Right lobe of liver (tissue), 6 donors: ENCODE results near the gene NDUFS6. TPM values are rescaled to one million over a fixed set of nuclear protein-coding genes. Genes with fewer than 3 reads are reported as not detected.

Experiments used
- ATAC-seq, 4 donors: fragments of 200-7000 bp; cut with Tn5 transposase; one replicate each; pipeline ENCODE4 v1.9.1; 2020; ENCODE audit warnings: mild to moderate bottlenecking in 4 of 4, moderate library complexity in 4 of 4
- DNase-seq, 3 donors: peaks; one replicate each; pipeline ENCODE4 v3.0.0-alpha.2; 2020
- H3K27ac ChIP-seq, 3 donors: fragments of 200-600 bp; one replicate each; pipeline ENCODE4 v1.8.0; 2022
- H3K27me3 ChIP-seq, 2 donors: fragments of 200-600 bp; one replicate each; pipeline ENCODE4 v1.8.0; 2022
- H3K36me3 ChIP-seq, 4 donors: fragments of 200-600 bp; sonication (generic) in 1 of 4; one replicate each; pipeline versions ENCODE4 v1.5.1 to v1.8.0; 2017 to 2022; ENCODE audit warnings: control low read depth in 1 of 4
- H3K4me1 ChIP-seq, 4 donors: fragments of 200-600 bp; sonication (generic) in 1 of 4; one replicate each; pipeline versions ENCODE4 v1.5.1 to v1.8.0; 2017 to 2022; ENCODE audit warnings: control low read depth in 1 of 4
- H3K4me3 ChIP-seq, 3 donors: fragments of 200-600 bp; one replicate each; pipeline ENCODE4 v1.8.0; 2022
- H3K9me3 ChIP-seq, 4 donors: fragments of 200-600 bp; sonication (generic) in 1 of 4; one replicate each; pipeline versions ENCODE4 v1.5.1 to v1.8.0; 2017 to 2022; ENCODE audit warnings: control low read depth in 1 of 4
- CTCF ChIP-seq, 4 donors: fragments of 200-600 bp in 3 of 4; fragments of 450-650 bp in 1 of 4; IDR thresholded peaks; one replicate each; pipeline versions ENCODE4 v1.5.1 to v1.8.0; 2016 to 2022; ENCODE audit warnings: antibody characterized with exemption in 4 of 4, mild to moderate bottlenecking in 2 of 4
- POLR2A ChIP-seq: fragments of 450-650 bp; IDR thresholded peaks from one replicate; pipeline ENCODE4 v1.6.1; 2017; ENCODE audit warnings: antibody characterized with exemption, mild to moderate bottlenecking
- WGBS: methylation state at CpG from one replicate; pipeline ENCODE4 v1.1.6; 2018; ENCODE audit warnings: low coverage, low lambda C conversion rate; ENCODE audit not compliant: insufficient coverage; ENCODE audit errors: missing lambda C conversion rate; 5-methylcytosine and 5-hydroxymethylcytosine counted together
- intact Hi-C, 2 donors: fragments of 100-400 bp; cut with DNase I; formaldehyde crosslinking; loops; one replicate each; pipeline versions ENCODE4 v1.11.2 to v1.14.1; 2022
- total RNA-seq, 6 experiments: library from RNA; depleted of rRNA in 2 of 6; stranded (reverse); fragments of >200 nt in 2 of 6; fragmentation: NEBNext Ultra II Directional in 3 of 6; extraction: Animal tissue kit (Norgen Biotek cat#: 25700) in 3 of 6; gene quantifications; one replicate each; pipeline versions ENCODE4 v1.1.0 to v1.2.4, GENCODE V29; 2016 to 2023
- donor health status: DM: no; HTN: yes; CAD: no.
- donor health status: DM: no; HTN: no; CAD: no.
- donor health status: DM: no; HTN: no; CAD: no.
- donor health status: DM: no; HTN: yes; CAD: no.
- donor health status: DM: no; HTN: yes; CAD: no.

The NDUFS6 gene
- total RNA-seq, 6 experiments from 2014 or later: 16.5 to 57.5 (median 23.7) TPM

GRCh38 chr5:1858436-1858835, 57.2 kb downstream of the NDUFS6 start:
- H3K4me1 ChIP-seq: peaks cover 0 to 5% (median 0%) of the 10 kb centered on the region in 4 donors
- H3K9me3 ChIP-seq: no peaks in the 10 kb centered on the region
- H3K27ac ChIP-seq: no peak overlapping the region
- H3K36me3 ChIP-seq: no peaks in the 10 kb centered on the region
- DNase-seq (no peak), ATAC-seq (no peak)
- intact Hi-C loops: no loop called here
- WGBS: 87% methylated on average over 3 of the region's 16 CpGs
- no peak overlapping the region for H3K4me3 ChIP-seq
- no peaks in the 10 kb centered on the region for H3K27me3 ChIP-seq
- TF ChIP-seq CTCF (IDR thresholded peaks at IDR 0.05) (no peak), POLR2A (no peak)

- TF ChIP-seq POLR2A: no peak
- no peak for TF ChIP-seq CTCF (IDR thresholded peaks at IDR 0.05)
- ATAC-seq: no peak
- H3K4me3 ChIP-seq: no peak overlapping the region
These were observed 57.9 kb downstream of the NDUFS6 start for GRCh38 chr5:1859099-1859498.

GRCh38 chr5:1860021-1860610, 58.9 kb downstream of the NDUFS6 start:
- peaks cover 0 to 5% (median 0%) of the 10 kb centered on the region in 4 donors for H3K4me1 ChIP-seq
- no peak overlapping the region for H3K27ac ChIP-seq
- no peak for DNase-seq
- TF ChIP-seq CTCF (IDR thresholded peaks at IDR 0.05) (no peak), POLR2A (no peak)
- no peaks in the 10 kb centered on the region for H3K27me3 ChIP-seq
- intact Hi-C loops: no loop called here
- H3K9me3 ChIP-seq: no peaks in the 10 kb centered on the region
- no peaks in the 10 kb centered on the region for H3K36me3 ChIP-seq
- ATAC-seq: no peak
- no peak overlapping the region for H3K4me3 ChIP-seq
- WGBS: 33% methylated on average over 1 of the region's 22 CpGs

More at GRCh38 chr5:1859099-1859498, 57.9 kb downstream of the NDUFS6 start:
- intact Hi-C loops: no loop called here
- Histone ChIP-seq H3K36me3 (no peaks in the 10 kb centered on the region), H3K9me3 (no peaks in the 10 kb centered on the region), H3K27ac (no peak overlapping the region), H3K4me1 (peaks cover 0 to 5% (median 0%) of the 10 kb centered on the region in 4 donors), H3K27me3 (no peaks in the 10 kb centered on the region)
- 79% methylated on average over 2 of the region's 10 CpGs for WGBS
- DNase-seq: no peak

GRCh38 chr5:1860949-1861348, 59.7 kb downstream of the NDUFS6 start:
- intact Hi-C loops: no loop called here
- Histone ChIP-seq H3K4me3 (no peak overlapping the region), H3K36me3 (no peaks in the 10 kb centered on the region), H3K4me1 (peaks cover 0 to 5% (median 0%) of the 10 kb centered on the region in 4 donors), H3K27me3 (no peaks in the 10 kb centered on the region), H3K9me3 (no peaks in the 10 kb centered on the region), H3K27ac (no peak overlapping the region)
- DNase-seq: no peak
- ATAC-seq: no peak
- WGBS: 57% methylated on average over 2 of the region's 7 CpGs
- no peak for TF ChIP-seq CTCF (IDR thresholded peaks at IDR 0.05)
- TF ChIP-seq POLR2A: no peak
